ENCODE results near the gene TRAPPC3. TPM values are rescaled to one million over a fixed set of nuclear protein-coding genes. Genes with fewer than 3 reads are reported as not detected.

The TRAPPC3 gene
- total and polyA plus RNA-seq, 2 donors (not counting 1 experiment from before 2014, with no cell fraction given), result 88.5 to 105 TPM

GRCh38 chr1:36162680-36163239 lies 13.5 kb upstream of the TRAPPC3 start:
- H3K79me2 ChIP-seq (ENCODE audit: control insufficient read depth, insufficient read depth, low read length), result peaks cover 100% of the 10 kb centered on the region
- peaks cover 19% of the 10 kb centered on the region for H3K36me3 ChIP-seq (ENCODE audit: control insufficient read depth, insufficient read depth, low read length)
- H3K9ac ChIP-seq (ENCODE audit: insufficient read depth, low read length), result no peak overlapping the region
- no peaks in the 10 kb centered on the region for H3K9me3 ChIP-seq (ENCODE audit: control insufficient read depth, insufficient read depth, low read depth, low read length)
- H2AFZ ChIP-seq (ENCODE audit: low read length), result no peak overlapping the region
- no peaks in the 10 kb centered on the region for H4K20me1 ChIP-seq (ENCODE audit: control insufficient read depth, extremely low read depth, insufficient read depth, low read length)
- H3K4me3 ChIP-seq (replicated peaks in 1 of 4; ENCODE audit: control extremely low read depth in 1 of 4, insufficient read depth in 1 of 4, low read depth in 3 of 4, low read length in 4 of 4), result no peak overlapping the region
- H3K4me1 ChIP-seq (ENCODE audit: control insufficient read depth, extremely low read depth, insufficient read depth, low read length), result peaks cover 28% of the 10 kb centered on the region
- DNase-seq (ENCODE audit: low read depth in 2 of 2), result no peak
- no peak overlapping the region for H3K27ac ChIP-seq (ENCODE audit: insufficient read depth, low read length)
- TF ChIP-seq EZH2 (IDR thresholded peaks at IDR 0.05; ENCODE audit: low read length, missing control alignments), result no peak
- TF ChIP-seq, protein P1, sequence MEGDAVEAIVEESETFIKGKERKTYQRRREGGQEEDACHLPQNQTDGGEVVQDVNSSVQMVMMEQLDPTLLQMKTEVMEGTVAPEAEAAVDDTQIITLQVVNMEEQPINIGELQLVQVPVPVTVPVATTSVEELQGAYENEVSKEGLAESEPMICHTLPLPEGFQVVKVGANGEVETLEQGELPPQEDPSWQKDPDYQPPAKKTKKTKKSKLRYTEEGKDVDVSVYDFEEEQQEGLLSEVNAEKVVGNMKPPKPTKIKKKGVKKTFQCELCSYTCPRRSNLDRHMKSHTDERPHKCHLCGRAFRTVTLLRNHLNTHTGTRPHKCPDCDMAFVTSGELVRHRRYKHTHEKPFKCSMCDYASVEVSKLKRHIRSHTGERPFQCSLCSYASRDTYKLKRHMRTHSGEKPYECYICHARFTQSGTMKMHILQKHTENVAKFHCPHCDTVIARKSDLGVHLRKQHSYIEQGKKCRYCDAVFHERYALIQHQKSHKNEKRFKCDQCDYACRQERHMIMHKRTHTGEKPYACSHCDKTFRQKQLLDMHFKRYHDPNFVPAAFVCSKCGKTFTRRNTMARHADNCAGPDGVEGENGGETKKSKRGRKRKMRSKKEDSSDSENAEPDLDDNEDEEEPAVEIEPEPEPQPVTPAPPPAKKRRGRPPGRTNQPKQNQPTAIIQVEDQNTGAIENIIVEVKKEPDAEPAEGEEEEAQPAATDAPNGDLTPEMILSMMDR (conservative IDR thresholded peaks at IDR 0.05 in 1 of 2, IDR thresholded peaks at IDR 0.05 in 1 of 2; ENCODE audit: low read depth in 1 of 2, low read length in 2 of 2), result no peak
- no peak overlapping the region for H3K4me2 ChIP-seq (ENCODE audit: extremely low read depth, insufficient read depth, low read length)
- no peaks in the 10 kb centered on the region for H3K27me3 ChIP-seq (ENCODE audit: control insufficient read depth, insufficient read depth, low read length)

DNA sequence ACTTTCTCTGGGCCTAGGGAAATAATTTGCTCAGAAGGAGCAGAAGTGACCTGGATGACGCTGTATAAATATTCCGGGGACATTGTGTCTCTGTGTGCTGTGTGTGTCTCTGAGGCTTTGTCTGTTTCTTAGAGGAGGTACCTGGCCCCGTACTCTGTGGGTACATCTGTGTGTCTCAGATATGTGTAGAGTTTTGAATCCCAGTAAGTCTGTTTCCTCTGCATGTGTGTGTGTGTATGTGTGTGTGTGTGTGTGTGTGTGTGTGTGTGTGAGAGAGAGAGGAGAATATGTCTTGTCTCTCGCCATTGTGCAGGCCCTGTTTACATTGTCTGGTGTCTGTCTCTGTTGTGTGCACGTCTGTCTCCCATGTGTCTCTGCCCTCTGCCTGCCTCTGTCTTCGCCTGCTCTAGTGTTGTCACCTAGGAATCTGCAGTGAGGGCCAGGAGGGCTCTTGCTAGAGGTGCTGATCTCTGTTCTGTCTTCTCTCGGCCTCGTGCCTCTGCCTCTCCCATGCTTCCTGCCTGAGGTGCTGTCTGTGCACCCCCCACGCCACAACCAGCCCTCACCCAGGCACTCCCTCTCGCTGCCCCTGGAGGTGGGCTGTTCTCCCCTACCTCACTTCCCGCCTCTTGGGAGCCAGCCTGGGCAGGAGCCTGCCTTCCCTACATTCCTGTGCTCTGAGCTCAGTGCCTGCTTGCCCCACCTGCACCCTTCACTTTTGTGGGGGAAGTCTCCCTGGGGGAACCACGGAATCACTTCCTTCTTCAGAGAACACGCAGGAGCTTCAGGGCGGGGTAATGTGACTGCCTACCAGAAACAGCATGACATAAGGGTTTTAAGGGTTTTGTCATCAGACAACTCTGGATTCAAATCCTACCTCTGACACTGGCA lies 12.6 kb upstream of the TRAPPC3 start:
- no peak overlapping the region for H3K9ac ChIP-seq (ENCODE audit: insufficient read depth, low read length)

More for the DNA sequence above, 12.6 kb upstream of the TRAPPC3 start:
- Histone ChIP-seq H3K36me3 (ENCODE audit: control insufficient read depth, insufficient read depth, low read length) (peaks cover 16% of the 10 kb centered on the region), H3K79me2 (ENCODE audit: control insufficient read depth, insufficient read depth, low read length) (peaks cover 100% of the 10 kb centered on the region), H3K9me3 (ENCODE audit: control insufficient read depth, insufficient read depth, low read depth, low read length) (no peaks in the 10 kb centered on the region), H3K4me3 (replicated peaks in 1 of 4; ENCODE audit: control extremely low read depth in 1 of 4, insufficient read depth in 1 of 4, low read depth in 3 of 4, low read length in 4 of 4) (peak overlapping the region; percentile 58 to 69 (median 60)), H3K27ac (ENCODE audit: insufficient read depth, low read length) (peak overlapping the region; percentile 87), H3K27me3 (ENCODE audit: control insufficient read depth, insufficient read depth, low read length) (no peaks in the 10 kb centered on the region), H4K20me1 (ENCODE audit: control insufficient read depth, extremely low read depth, insufficient read depth, low read length) (peaks cover 2% of the 10 kb centered on the region), H2AFZ (ENCODE audit: low read length) (no peak overlapping the region), H3K4me2 (ENCODE audit: extremely low read depth, insufficient read depth, low read length) (peak overlapping the region; percentile 94), H3K4me1 (ENCODE audit: control insufficient read depth, extremely low read depth, insufficient read depth, low read length) (peaks cover 21% of the 10 kb centered on the region)
- DNase-seq (ENCODE audit: low read depth in 2 of 2), result peak in 1 of 2 donors; percentile 64
- TF ChIP-seq, protein P1 (conservative IDR thresholded peaks at IDR 0.05 in 1 of 2, IDR thresholded peaks at IDR 0.05 in 1 of 2; ENCODE audit: low read depth in 1 of 2, low read length in 2 of 2), result no peak
- no peak for TF ChIP-seq EZH2 (IDR thresholded peaks at IDR 0.05; ENCODE audit: low read length, missing control alignments)
